CD4-positive, alpha-beta T cell (primary cell): ENCODE measurements around the gene SLC19A1. TPM values are rescaled to one million over a fixed set of nuclear protein-coding genes. Genes with fewer than 3 reads are reported as not detected.
A peak's percentile ranks its signal among the peaks of the same experiment; 100 is the strongest.

Experiments used
- ATAC-seq: fragments of 200-7000 bp; cut with Tn5 transposase; one replicate; pipeline ENCODE4 v1.10.0; 2022; ENCODE audit warnings: mild to moderate bottlenecking; ENCODE audit not compliant: poor library complexity
- CTCF ChIA-PET: fragments of 350-600 bp; sonication (Branson Sonifier 250); formaldehyde crosslinking; loops from one replicate; lab custom pipeline; 2021; ENCODE audit warnings: antibody characterized with exemption, inconsistent platforms; lab: Charles Lee
- POLR2A ChIA-PET: fragments of 350-600 bp; sonication (Branson Sonifier 250); formaldehyde crosslinking; loops from one replicate; lab custom pipeline; 2021; ENCODE audit warnings: antibody characterized with exemption, inconsistent platforms; lab: Charles Lee
- DNase-seq, 14 experiments: peaks; one replicate each; pipeline ENCODE4 v3.0.0-alpha.2; 2013 to 2020; ENCODE audit warnings: mixed read lengths in 2 of 14
- H3K27ac ChIP-seq, 2 donors: one replicate each; pipeline versions ENCODE4 v1.5.1 to v1.7.0; 2013; ENCODE audit warnings: low read length in 2 of 2, low read depth in 1 of 2, mild to moderate bottlenecking in 1 of 2
- H3K27me3 ChIP-seq, 2 experiments: 1 replicate in 1 of 2; 2 replicates in 1 of 2; pipeline versions ENCODE4 v1.6.1 to v1.7.0; 2013; ENCODE audit warnings: low read length in 2 of 2, control low read depth in 1 of 2, mild to moderate bottlenecking in 1 of 2, moderate library complexity in 1 of 2; ENCODE audit not compliant: insufficient read depth in 2 of 2, control insufficient read depth in 1 of 2
- H3K36me3 ChIP-seq: one replicate; pipeline ENCODE4 v1.6.1; 2013; ENCODE audit warnings: low read length, control low read depth; ENCODE audit not compliant: insufficient read depth
- H3K4me1 ChIP-seq: one replicate; pipeline ENCODE4 v1.6.1; 2013; ENCODE audit warnings: low read length, control low read depth; ENCODE audit not compliant: insufficient read depth
- H3K4me3 ChIP-seq: one replicate; pipeline ENCODE4 v1.5.1; 2013; ENCODE audit warnings: mild to moderate bottlenecking, low read length, moderate library complexity
- H3K9me3 ChIP-seq, 2 experiments: 1 replicate in 1 of 2; 2 replicates in 1 of 2; pipeline versions ENCODE4 v1.6.1 to v1.7.0; 2013; ENCODE audit warnings: low read length in 2 of 2, mild to moderate bottlenecking in 2 of 2, control low read depth in 1 of 2, moderate library complexity in 1 of 2; ENCODE audit not compliant: control insufficient read depth in 1 of 2, insufficient read depth in 1 of 2
- H3K27ac Mint-ChIP-seq: one replicate; pipeline ENCODE4 v1.8.0; 2020; ENCODE audit warnings: mixed read lengths
- H3K27me3 Mint-ChIP-seq: one replicate; pipeline ENCODE4 v1.8.0; 2021; ENCODE audit warnings: mixed read lengths
- H3K36me3 Mint-ChIP-seq: one replicate; pipeline ENCODE4 v1.8.0; 2021; ENCODE audit warnings: low read depth, mixed read lengths
- H3K4me1 Mint-ChIP-seq: one replicate; pipeline ENCODE4 v1.8.0; 2021; ENCODE audit warnings: low read depth, mixed read lengths
- H3K4me3 Mint-ChIP-seq: one replicate; pipeline ENCODE4 v1.8.0; 2020; ENCODE audit warnings: mild to moderate bottlenecking, mixed read lengths
- H3K9me3 Mint-ChIP-seq: one replicate; pipeline ENCODE4 v1.8.0; 2020; ENCODE audit warnings: mixed read lengths
- CTCF ChIP-seq: fragments of 200-600 bp; IDR thresholded peaks from one replicate; pipeline ENCODE4 v1.8.0; 2022; ENCODE audit warnings: antibody characterized with exemption, mild to moderate bottlenecking
- intact Hi-C, 2 experiments: fragments of 100-400 bp; cut with DNase I in 1 of 2; cut with micrococcal nuclease in 1 of 2; formaldehyde crosslinking; loops; one replicate each; pipeline versions ENCODE4 v1.15.1 to v1.9.0; 2023 to 2025; cut with DNase I, micrococcal nuclease
- total RNA-seq, 174 experiments: library from RNA in 2 of 174; stranded (reverse) in 2 of 174; gene quantifications; one replicate each; pipeline ENCODE4 v1.2.3 and lab custom pipeline; 2021 to 2026

SLC19A1 gene
- total RNA-seq, 2 experiments from 2014 or later: 11.5 to 12.0 TPM

GRCh38 chr21:45550522-45551210 is 8.4 kb upstream of the SLC19A1 start:
- peaks cover 50% of the 10 kb centered on the region for H3K4me1 Mint-ChIP-seq
- CTCF ChIA-PET: no interaction called here
- no peak for TF ChIP-seq CTCF

GRCh38 chr21:45549626-45550463 is 7.6 kb upstream of the SLC19A1 start:
- H3K9me3 Mint-ChIP-seq: no peaks in the 10 kb centered on the region
- peak overlapping the region; percentile 78 for H3K4me3 Mint-ChIP-seq
- ChIA-PET CTCF (no interaction called here), POLR2A (no interaction called here)
- DNase-seq (peak in 2 of 14 experiments; percentile 26 to 32), ATAC-seq (no peak)
- intact Hi-C loops: loop anchor here (10.0 kb wide), 4 partner anchors 95 to 475 kb away; partner anchors contain the start of genes ADARB1 (in 1 of the 2), COL6A1 (in 1 of the 2) and PCBP3 (in 1 of the 2)
- peaks cover 40% of the 10 kb centered on the region for H3K4me1 ChIP-seq
- H3K4me1 Mint-ChIP-seq: peaks cover 55% of the 10 kb centered on the region
- peak overlapping the region; percentile 89 for H3K27ac Mint-ChIP-seq
- no peak for TF ChIP-seq CTCF
- no peaks in the 10 kb centered on the region for H3K36me3 ChIP-seq
- H3K27ac ChIP-seq: peak overlapping the region in 1 of 2 donors; percentile 38
- no peaks in the 10 kb centered on the region for H3K27me3 Mint-ChIP-seq
- H3K36me3 Mint-ChIP-seq: peaks cover 5% of the 10 kb centered on the region
- H3K4me3 ChIP-seq: peak overlapping the region; percentile 20
- no peaks in the 10 kb centered on the region for H3K9me3 ChIP-seq
- H3K27me3 ChIP-seq: no peaks in the 10 kb centered on the region

More at GRCh38 chr21:45550522-45551210, 8.4 kb upstream of the SLC19A1 start:
- H3K4me1 ChIP-seq: peaks cover 43% of the 10 kb centered on the region
- intact Hi-C loops: loop anchor here (10.0 kb wide), 3 partner anchors 94 to 434 kb away; partner anchors contain the start of genes COL6A1 (in 1 of the 2) and PCBP3 (in 1 of the 2)
- peaks cover 5% of the 10 kb centered on the region for H3K36me3 Mint-ChIP-seq
- DNase-seq: peak in 9 of 14 experiments; percentile 24 to 72 (median 54)
- peak; percentile 27 for ATAC-seq
- POLR2A ChIA-PET: no interaction called here
- H3K9me3 Mint-ChIP-seq: no peaks in the 10 kb centered on the region
- peak overlapping the region; percentile 20 for H3K4me3 ChIP-seq
- no peaks in the 10 kb centered on the region for H3K27me3 ChIP-seq
- no peaks in the 10 kb centered on the region for H3K36me3 ChIP-seq
- H3K27ac ChIP-seq: peak overlapping the region; percentile 42 to 66
- no peaks in the 10 kb centered on the region for H3K9me3 ChIP-seq
- no peaks in the 10 kb centered on the region for H3K27me3 Mint-ChIP-seq
- peak overlapping the region; percentile 78 for H3K4me3 Mint-ChIP-seq
- H3K27ac Mint-ChIP-seq: peak overlapping the region; percentile 89

GRCh38 chr21:45548711-45549491 is 6.7 kb upstream of the SLC19A1 start:
- H3K27ac Mint-ChIP-seq: peak overlapping the region; percentile 72
- no peaks in the 10 kb centered on the region for H3K27me3 ChIP-seq
- H3K36me3 ChIP-seq: no peaks in the 10 kb centered on the region
- intact Hi-C loops: loop anchor here in 1 of 2 experiments (10.0 kb wide), 1 partner anchor 474 kb away; the partner anchor contains the start of gene ADARB1
- peaks cover 49% of the 10 kb centered on the region for H3K4me1 Mint-ChIP-seq
- DNase-seq: no peak
- ChIA-PET POLR2A (interaction anchor here (0.9 kb wide), 1 partner anchor 66 kb away, joined by 3 read pairs; no protein-coding TSS in a partner anchor), CTCF (no interaction called here)
- TF ChIP-seq CTCF: no peak
- no peaks in the 10 kb centered on the region for H3K9me3 ChIP-seq
- no peaks in the 10 kb centered on the region for H3K27me3 Mint-ChIP-seq
- no peak for ATAC-seq
- H3K36me3 Mint-ChIP-seq: no peaks in the 10 kb centered on the region
- H3K9me3 Mint-ChIP-seq: no peaks in the 10 kb centered on the region
- no peak overlapping the region for H3K4me3 ChIP-seq
- peak overlapping the region; percentile 78 for H3K4me3 Mint-ChIP-seq
- peaks cover 37% of the 10 kb centered on the region for H3K4me1 ChIP-seq
- no peak overlapping the region for H3K27ac ChIP-seq
